Peyer's patch (tissue), 4 donors: ENCODE measurements around the gene C16orf90.

ENCODE experiments used
- CTCF ChIP-seq, 6 experiments: fragments of 450-650 bp in 4 of 6; fragments of 200-600 bp in 2 of 6; sonication (generic) in 1 of 6; IDR thresholded peaks; one replicate each; pipeline ENCODE4 v1.5.1; 2017 to 2019; ENCODE audit warnings: antibody characterized with exemption in 6 of 6, mild to moderate bottlenecking in 3 of 6, moderate library complexity in 1 of 6
- POLR2A ChIP-seq, 2 donors: fragments of 450-650 bp; IDR thresholded peaks; one replicate each; pipeline ENCODE4 v1.5.1; 2017; ENCODE audit warnings: antibody characterized with exemption in 2 of 2, mild to moderate bottlenecking in 2 of 2, moderate library complexity in 2 of 2

- TF ChIP-seq CTCF (IDR thresholded peaks at IDR 0.05) (no peak), POLR2A (IDR thresholded peaks at IDR 0.05) (no peak)
These were observed 13.4 kb upstream of the C16orf90 start for GRCh38 chr16:3508736-3509135.
